Fibroblast of lung (primary cell): ENCODE data around the gene NEDD4L. TPM values are rescaled to one million over a fixed set of nuclear protein-coding genes. Genes with fewer than 3 reads are reported as not detected.

Experiments used
- DNase-seq, 2 donors: peaks; one replicate each; pipeline versions ENCODE4 v3.0.0 to v3.0.0-alpha.2; 2010; ENCODE audit warnings: low read depth in 2 of 2
- H2AFZ ChIP-seq: 2 replicates; pipeline ENCODE4 v1.5.1; 2012; ENCODE audit warnings: low read length, control low read depth, inconsistent platforms
- H3K27ac ChIP-seq: 2 replicates; pipeline ENCODE4 v1.5.1; 2011; ENCODE audit warnings: low read length, control low read depth; ENCODE audit not compliant: insufficient read depth
- H3K27me3 ChIP-seq: 2 replicates; pipeline ENCODE4 v1.5.1; 2011; ENCODE audit warnings: mild to moderate bottlenecking, low read length; ENCODE audit not compliant: control insufficient read depth, insufficient read depth
- H3K36me3 ChIP-seq: 2 replicates; pipeline ENCODE4 v1.5.1; 2011; ENCODE audit warnings: low read length; ENCODE audit not compliant: control insufficient read depth, insufficient read depth
- H3K4me1 ChIP-seq: 2 replicates; pipeline ENCODE4 v1.5.1; 2011; ENCODE audit warnings: low read length; ENCODE audit not compliant: control insufficient read depth, insufficient read depth; ENCODE audit errors: extremely low read depth
- H3K4me2 ChIP-seq: 2 replicates; pipeline ENCODE4 v1.5.1; 2011; ENCODE audit warnings: low read length, control low read depth; ENCODE audit not compliant: insufficient read depth; ENCODE audit errors: extremely low read depth
- H3K4me3 ChIP-seq, 4 experiments: fragments of 200-600 bp in 1 of 4; sonication (generic) in 1 of 4; replicated peaks in 1 of 4; 2 replicates each; pipeline ENCODE4 v1.5.1; 2011 to 2016; ENCODE audit warnings: low read length in 4 of 4, low read depth in 3 of 4, mild to moderate bottlenecking in 3 of 4, control low read depth in 2 of 4, inconsistent platforms in 1 of 4, mixed read lengths in 1 of 4; ENCODE audit not compliant: insufficient read depth in 1 of 4; ENCODE audit errors: control extremely low read depth in 1 of 4
- H3K79me2 ChIP-seq: 2 replicates; pipeline ENCODE4 v1.5.1; 2012; ENCODE audit warnings: mild to moderate bottlenecking, low read length, inconsistent platforms; ENCODE audit not compliant: control insufficient read depth, insufficient read depth
- H3K9ac ChIP-seq: 2 replicates; pipeline ENCODE4 v1.5.1; 2011; ENCODE audit warnings: mild to moderate bottlenecking, low read length, control low read depth; ENCODE audit not compliant: insufficient read depth
- H3K9me3 ChIP-seq: 2 replicates; pipeline ENCODE4 v1.5.1; 2012; ENCODE audit warnings: low read depth, low read length; ENCODE audit not compliant: control insufficient read depth, insufficient read depth
- H4K20me1 ChIP-seq: 2 replicates; pipeline ENCODE4 v1.5.1; 2011; ENCODE audit warnings: low read length; ENCODE audit not compliant: control insufficient read depth, insufficient read depth; ENCODE audit errors: extremely low read depth
- EZH2 ChIP-seq: IDR thresholded peaks from 2 replicates; pipeline ENCODE4 v1.5.1; 2012; ENCODE audit warnings: low read length, control low read depth, mild to moderate bottlenecking; ENCODE audit errors: missing control alignments
- polyA plus RNA-seq, 2 donors: library from polyadenylated mRNA; depleted of rRNA in 1 of 2; stranded (reverse) in 1 of 2; unstranded in 1 of 2; fragments of >200 nt; gene quantifications; 2 replicates each; pipeline ENCODE4 v1.2.1, GENCODE V29; 2011 to 2012; ENCODE audit warnings: missing spikeins in 1 of 2
- total RNA-seq: library from RNA; depleted of rRNA; stranded (reverse); fragments of >200 nt; gene quantifications from 2 replicates; pipeline ENCODE4 v1.2.1, GENCODE V29; 2014
- TF ChIP-seq, protein P1 (sequence below), 2 donors: IDR thresholded peaks in 1 of 2; conservative IDR thresholded peaks in 1 of 2; 1 replicate in 1 of 2; 2 replicates in 1 of 2; pipeline ENCODE4 v1.5.1; 2011 to 2012; ENCODE audit warnings: low read length in 2 of 2, control low read depth in 1 of 2, inconsistent platforms in 1 of 2, low read depth in 1 of 2, mild to moderate bottlenecking in 1 of 2

The NEDD4L gene
- total and polyA plus RNA-seq, 2 donors (not counting 1 experiment from before 2014, with no cell fraction given) = 5.5 to 18.7 TPM

DNA sequence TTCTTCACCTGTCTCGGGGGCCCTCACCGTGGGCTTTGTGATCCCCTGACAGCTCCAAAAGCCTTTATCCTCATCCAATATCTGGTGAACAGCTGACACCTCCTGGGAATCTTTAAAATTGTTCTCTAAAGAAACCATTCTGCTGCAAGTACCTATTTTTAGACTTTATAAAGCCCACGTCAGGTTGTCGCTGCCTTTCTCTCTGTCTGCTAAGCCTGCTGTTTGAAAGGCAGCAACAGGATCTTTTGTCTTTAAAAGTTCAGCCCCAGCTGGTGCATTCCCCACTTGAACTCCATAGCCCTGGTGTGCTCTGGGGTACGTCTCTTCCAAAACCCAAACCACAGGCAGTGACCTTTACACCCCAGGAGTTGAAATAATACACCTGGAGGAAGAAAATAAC lies 145.0 kb downstream of the NEDD4L start:
- no peak for DNase-seq
- H3K4me2 ChIP-seq = no peak overlapping the region
- H4K20me1 ChIP-seq = no peaks in the 10 kb centered on the region
- H3K9me3 ChIP-seq = no peaks in the 10 kb centered on the region
- H3K4me1 ChIP-seq = peaks cover 3% of the 10 kb centered on the region
- no peak overlapping the region for H3K9ac ChIP-seq
- H3K4me3 ChIP-seq = no peak overlapping the region
- no peaks in the 10 kb centered on the region for H3K36me3 ChIP-seq
- no peak overlapping the region for H2AFZ ChIP-seq
- no peaks in the 10 kb centered on the region for H3K79me2 ChIP-seq
- TF ChIP-seq, protein P1, sequence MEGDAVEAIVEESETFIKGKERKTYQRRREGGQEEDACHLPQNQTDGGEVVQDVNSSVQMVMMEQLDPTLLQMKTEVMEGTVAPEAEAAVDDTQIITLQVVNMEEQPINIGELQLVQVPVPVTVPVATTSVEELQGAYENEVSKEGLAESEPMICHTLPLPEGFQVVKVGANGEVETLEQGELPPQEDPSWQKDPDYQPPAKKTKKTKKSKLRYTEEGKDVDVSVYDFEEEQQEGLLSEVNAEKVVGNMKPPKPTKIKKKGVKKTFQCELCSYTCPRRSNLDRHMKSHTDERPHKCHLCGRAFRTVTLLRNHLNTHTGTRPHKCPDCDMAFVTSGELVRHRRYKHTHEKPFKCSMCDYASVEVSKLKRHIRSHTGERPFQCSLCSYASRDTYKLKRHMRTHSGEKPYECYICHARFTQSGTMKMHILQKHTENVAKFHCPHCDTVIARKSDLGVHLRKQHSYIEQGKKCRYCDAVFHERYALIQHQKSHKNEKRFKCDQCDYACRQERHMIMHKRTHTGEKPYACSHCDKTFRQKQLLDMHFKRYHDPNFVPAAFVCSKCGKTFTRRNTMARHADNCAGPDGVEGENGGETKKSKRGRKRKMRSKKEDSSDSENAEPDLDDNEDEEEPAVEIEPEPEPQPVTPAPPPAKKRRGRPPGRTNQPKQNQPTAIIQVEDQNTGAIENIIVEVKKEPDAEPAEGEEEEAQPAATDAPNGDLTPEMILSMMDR (conservative IDR thresholded peaks at IDR 0.05 in 1 of 2, IDR thresholded peaks at IDR 0.05 in 1 of 2; ENCODE audit: low read depth in 1 of 2, low read length in 2 of 2) = no peak
- no peak for TF ChIP-seq EZH2
- no peak overlapping the region for H3K27ac ChIP-seq
- no peaks in the 10 kb centered on the region for H3K27me3 ChIP-seq

DNA sequence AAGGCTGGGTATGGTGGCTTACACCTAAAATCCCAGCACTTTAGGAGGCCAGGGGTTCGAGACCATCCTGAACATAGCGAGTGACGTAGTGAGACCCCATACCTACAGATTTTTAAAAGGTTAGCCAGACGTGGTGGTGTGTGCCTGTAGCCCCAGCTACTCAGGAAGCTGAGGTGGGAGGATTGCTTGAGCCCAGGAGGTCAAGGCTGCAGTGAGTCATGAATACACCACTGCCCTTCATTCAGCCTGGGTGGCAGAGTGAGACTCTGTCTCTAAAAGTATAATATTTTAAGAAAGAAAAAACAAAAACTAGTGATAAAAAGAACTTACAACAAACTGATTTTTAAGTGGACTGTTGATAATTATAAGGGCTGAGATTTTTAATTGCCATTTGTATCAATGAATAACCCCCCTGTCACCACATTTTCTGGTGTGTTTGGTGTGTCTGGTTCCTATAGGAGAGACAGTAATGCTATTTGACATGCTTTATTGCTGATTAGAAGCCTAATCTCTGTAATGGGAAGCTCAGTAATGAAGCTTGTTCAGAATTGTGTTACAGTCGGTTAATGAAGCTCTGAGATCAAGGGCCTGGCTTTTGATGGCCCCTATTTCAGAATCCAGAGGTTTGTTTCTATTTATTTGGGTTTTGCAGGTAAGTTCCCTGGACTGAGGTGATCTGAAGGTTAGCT lies 147.0 kb downstream of the NEDD4L start:
- no peak overlapping the region for H3K9ac ChIP-seq
- H3K9me3 ChIP-seq = no peaks in the 10 kb centered on the region
- no peaks in the 10 kb centered on the region for H3K27me3 ChIP-seq
- H3K4me3 ChIP-seq = no peak overlapping the region
- no peak overlapping the region for H2AFZ ChIP-seq
- DNase-seq = no peak
- H3K36me3 ChIP-seq = no peaks in the 10 kb centered on the region
- no peaks in the 10 kb centered on the region for H3K79me2 ChIP-seq
- H3K27ac ChIP-seq = no peak overlapping the region
- no peak overlapping the region for H3K4me2 ChIP-seq
- H3K4me1 ChIP-seq = peaks cover 3% of the 10 kb centered on the region
- no peaks in the 10 kb centered on the region for H4K20me1 ChIP-seq
- TF ChIP-seq, protein P1 (conservative IDR thresholded peaks at IDR 0.05 in 1 of 2, IDR thresholded peaks at IDR 0.05 in 1 of 2; ENCODE audit: low read depth in 1 of 2, low read length in 2 of 2) = no peak
- TF ChIP-seq EZH2 = no peak

DNA sequence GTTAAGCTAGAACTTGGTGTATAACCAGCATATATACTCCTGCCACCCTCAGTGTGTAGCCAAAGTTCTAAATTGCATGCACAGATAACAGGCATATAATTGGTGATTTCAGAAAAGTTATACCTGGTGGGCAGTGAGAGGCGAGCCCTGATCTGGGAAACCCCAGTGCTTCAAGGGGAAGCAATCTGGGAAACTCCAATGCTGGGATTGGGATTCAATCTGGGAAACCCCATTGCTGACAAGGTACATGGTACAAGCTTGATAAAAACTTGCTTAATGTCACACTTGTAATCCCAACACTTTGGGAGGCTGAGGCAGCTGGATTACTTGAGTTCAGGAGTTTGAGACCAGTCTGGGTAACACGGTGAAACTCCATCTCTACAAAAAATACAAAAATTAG lies 147.6 kb downstream of the NEDD4L start:
- H3K4me3 ChIP-seq = no peak overlapping the region
- peaks cover 2% of the 10 kb centered on the region for H3K4me1 ChIP-seq
- H4K20me1 ChIP-seq = no peaks in the 10 kb centered on the region
- no peaks in the 10 kb centered on the region for H3K27me3 ChIP-seq
- no peak for DNase-seq
- no peak overlapping the region for H3K4me2 ChIP-seq
- H3K36me3 ChIP-seq = no peaks in the 10 kb centered on the region
- H3K9ac ChIP-seq = no peak overlapping the region
- no peak overlapping the region for H2AFZ ChIP-seq
- no peak overlapping the region for H3K27ac ChIP-seq
- TF ChIP-seq, protein P1 (conservative IDR thresholded peaks at IDR 0.05 in 1 of 2, IDR thresholded peaks at IDR 0.05 in 1 of 2; ENCODE audit: low read depth in 1 of 2, low read length in 2 of 2) = no peak
- no peak for TF ChIP-seq EZH2
- H3K79me2 ChIP-seq = no peaks in the 10 kb centered on the region
- H3K9me3 ChIP-seq = no peaks in the 10 kb centered on the region
